CD4-positive, alpha-beta T cell treated with Interleukin-4 for 4 hours (primary cell): ENCODE measurements around the gene RHOH.
A peak's percentile ranks its signal among the peaks of the same experiment; 100 is the strongest.

Experiments used
- DNase-seq: peaks from one replicate; pipeline ENCODE4 v3.0.0-alpha.2; 2020

The RHOH gene

DNA sequence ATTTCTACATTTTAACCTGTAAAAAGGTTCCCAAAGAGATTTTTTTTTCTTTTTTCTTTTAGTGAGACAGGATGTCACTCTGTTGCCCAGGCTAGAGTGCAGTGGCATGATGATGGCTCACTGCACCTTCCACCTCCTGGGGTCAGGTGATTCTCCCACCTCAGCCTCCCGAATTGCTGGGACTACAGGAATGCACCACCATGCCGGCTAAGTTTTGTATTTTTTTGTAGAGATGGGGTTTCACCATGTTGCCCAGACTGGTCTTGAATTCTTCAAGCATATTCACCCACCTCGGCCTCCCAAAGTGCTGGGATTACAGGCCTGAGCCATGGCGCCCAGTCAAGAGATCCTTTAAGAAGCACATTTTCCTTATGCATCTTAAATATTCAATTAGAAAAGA lies 12.6 kb downstream of the RHOH start:
- no peak for DNase-seq

DNA sequence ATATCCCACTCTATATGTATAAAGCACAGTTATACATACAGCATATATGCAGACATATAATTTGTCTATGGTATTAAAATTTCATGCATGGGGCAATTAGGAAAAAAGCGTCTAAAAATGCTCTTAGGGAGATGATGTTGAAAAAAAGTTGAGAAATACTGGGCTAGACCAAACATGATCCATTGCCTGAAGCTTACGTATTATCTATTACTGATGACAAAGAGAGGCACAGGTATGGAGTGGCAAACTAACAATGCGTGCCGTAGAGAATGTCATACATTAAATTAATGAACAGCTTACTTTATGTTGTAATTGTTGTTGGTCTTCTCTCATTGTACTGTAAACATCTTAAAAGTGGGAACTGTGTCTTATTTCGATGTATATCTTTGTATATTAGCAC lies 13.9 kb downstream of the RHOH start:
- no peak for DNase-seq

GRCh38 chr4:40211224-40212185 lies 14.7 kb downstream of the RHOH start:
- DNase-seq = peak; percentile 50

DNA sequence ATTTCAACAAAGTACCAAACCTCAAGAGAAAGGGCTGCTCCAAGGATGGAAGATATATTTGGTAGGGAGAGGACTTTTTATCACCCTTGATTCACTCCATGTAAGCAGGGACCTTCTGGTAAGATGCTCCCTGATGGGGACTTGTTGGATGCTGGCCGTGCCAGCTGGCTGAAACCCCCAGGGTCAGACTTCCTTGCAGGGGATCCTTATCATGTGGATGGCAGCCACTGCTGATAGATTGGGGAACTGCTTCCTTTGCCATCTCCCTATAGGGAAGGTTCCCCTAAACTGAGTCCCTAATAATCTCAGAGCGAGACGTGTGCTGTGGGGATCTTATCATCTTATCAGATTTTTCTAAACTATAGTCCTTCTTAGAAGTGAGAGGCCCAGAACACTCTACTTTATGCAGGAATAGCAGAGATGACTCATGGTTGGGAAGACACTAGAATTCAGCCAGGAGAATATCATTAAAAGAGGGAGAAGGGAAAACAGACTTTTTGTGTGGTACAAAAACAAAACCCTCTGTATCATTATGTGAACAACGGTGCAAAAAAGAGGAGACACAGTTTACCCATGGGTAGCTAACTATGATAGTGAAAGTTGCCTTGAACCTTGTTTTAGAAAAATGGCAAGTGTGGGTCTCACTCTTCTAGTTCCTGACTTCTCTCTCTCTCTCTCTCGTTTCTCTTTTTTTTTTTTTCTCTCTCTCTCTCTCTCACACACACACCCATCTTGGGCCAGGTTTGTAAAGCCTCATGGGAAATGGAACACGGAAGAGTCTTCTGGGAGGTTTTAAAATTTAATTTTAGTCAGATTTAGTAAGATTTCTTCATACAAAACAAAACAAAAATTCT lies 16.1 kb downstream of the RHOH start:
- DNase-seq = no peak

GRCh38 chr4:40214038-40214437 lies 17.2 kb downstream of the RHOH start:
- DNase-seq = peak; percentile 77

DNA sequence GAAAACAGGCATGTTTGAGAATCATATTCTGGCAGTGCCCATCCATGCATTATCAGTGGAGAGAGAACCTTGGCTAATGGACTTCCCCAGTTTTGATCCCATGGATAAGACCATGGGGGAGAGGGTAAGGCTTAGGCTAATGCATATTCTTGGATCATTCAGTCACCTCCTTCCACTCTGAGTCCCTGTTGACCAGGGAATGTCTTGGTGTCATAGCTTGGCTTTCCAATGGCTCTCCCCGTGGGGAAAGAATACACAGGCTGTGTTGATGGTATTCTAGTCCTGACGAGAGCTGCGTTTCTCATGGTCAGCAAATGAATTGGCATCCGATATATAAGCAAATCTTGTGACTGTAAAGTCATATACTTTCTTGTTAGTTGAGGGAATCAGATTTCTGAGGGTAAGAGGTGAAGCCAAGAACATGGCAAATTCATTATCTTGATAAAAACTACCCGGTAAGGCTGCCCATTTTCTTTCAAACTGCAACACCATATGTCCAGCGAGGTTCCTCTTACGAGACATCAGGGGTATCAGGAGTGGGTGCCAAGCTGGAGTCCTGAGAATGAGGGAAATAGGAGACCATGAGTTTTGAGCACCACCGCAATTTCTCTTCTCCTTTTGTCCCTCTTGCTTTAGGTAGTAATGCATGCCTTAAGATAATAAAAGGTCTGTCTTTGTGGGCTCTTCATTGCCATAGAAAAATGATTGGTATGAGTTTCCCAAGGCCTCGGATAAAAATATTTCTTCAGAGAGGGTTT lies 18.0 kb downstream of the RHOH start:
- DNase-seq = no peak

GRCh38 chr4:40216622-40217366 lies 20.0 kb downstream of the RHOH start:
- DNase-seq = no peak

DNA sequence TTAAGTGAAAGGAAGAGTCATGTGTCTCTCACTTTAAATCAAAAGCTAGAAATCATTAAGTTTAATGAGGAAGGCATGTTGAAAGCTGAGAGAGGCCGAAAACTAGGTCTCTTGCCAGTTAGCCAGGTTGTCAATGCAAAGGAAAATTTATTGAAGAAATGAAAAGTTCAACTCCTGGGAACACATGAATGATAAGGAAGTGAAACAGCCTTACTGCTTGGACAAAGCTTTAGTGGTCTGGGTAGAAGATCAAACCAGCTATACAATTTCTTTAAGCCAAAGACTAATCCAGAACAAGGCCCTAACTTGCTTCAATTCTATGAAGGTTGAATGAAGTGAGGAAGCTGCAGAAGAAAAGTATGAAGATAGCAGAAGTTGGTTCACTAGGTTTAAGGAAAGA lies 24.9 kb downstream of the RHOH start:
- DNase-seq = no peak

DNA sequence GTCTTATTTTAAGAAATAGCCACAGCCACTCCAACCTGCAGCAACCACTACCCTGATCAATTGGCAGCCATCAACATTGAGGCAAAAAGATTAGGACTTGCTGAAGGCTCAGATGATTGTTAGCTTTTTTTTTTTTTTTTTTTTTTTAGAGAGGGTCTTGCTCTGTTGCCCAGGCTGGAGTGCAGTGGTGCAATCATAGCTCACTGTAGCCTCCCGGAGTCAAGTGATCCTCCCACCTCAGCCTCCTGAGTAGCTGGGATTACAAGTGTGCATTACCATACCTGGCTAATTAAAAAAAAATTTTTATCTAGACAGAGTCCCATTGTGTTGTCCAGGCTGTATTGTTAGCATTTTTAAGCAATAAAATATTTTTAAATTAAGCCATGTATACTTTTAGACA lies 26.5 kb downstream of the RHOH start:
- no peak for DNase-seq

DNA sequence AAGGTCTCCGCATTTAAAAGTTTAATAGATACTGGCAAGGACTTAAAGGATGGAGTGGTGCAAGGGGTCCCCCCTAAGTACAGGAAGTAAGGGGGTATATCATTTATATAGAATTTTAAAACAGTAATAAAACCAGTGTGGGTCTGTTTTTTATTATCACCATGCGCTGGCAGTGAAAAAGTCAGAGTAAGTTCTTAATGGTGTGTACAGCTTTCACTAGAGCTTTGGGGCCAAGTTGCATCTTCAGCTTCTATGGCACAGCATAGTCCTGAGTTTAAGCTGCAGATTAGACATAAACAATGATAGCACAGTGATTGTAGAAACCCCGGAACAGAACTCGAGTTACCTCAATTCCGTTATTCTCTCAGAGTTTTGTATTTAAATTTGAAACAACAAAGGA lies 27.6 kb downstream of the RHOH start:
- DNase-seq = no peak

- no peak for DNase-seq
Measured at GRCh38 chr4:40225497-40225896, 28.7 kb downstream of the RHOH start.

- DNase-seq = peak; percentile 63
Measured at GRCh38 chr4:40227284-40227683, 30.5 kb downstream of the RHOH start.

DNA sequence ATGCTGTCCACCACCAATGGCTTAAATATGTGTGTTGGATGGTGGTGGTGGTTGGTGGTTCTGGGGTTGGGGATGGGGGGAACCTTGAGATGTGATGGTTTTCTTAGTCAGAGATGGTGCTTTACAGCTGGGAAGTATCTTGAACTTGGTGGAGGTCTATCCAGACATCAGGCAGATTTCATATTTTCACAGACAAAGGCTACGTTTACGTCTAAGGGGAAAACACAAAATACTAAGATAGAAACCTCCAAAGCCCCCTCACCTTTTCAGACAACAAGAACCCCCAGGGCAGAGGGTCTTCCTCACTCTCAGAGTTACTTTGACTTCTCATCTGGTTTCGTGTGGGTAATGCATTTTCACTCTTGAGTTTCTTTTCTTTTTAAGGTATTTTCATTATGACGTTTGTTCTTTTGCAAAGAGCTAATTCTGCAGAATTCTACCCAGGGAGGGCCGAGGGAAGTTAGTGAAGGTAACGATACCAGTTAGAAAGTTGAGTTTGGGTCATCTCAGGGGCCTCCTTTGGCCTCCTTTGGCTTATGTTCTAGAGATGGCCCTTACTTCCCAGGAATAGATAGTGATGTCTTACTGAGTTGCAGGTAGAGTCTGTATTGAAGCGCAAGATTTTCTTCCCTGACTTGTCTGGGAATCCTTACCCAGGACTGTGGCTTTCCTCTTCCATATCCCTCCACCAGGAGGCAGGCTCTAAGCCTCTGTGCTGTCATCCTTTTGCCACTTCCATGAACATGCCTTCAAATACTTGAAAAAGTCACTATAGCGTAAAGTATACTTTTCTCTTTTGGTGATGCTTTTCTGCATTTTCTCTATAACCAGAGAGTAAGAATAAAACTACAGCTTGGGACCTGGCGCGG lies 31.9 kb downstream of the RHOH start:
- peak; percentile 56 for DNase-seq

DNA sequence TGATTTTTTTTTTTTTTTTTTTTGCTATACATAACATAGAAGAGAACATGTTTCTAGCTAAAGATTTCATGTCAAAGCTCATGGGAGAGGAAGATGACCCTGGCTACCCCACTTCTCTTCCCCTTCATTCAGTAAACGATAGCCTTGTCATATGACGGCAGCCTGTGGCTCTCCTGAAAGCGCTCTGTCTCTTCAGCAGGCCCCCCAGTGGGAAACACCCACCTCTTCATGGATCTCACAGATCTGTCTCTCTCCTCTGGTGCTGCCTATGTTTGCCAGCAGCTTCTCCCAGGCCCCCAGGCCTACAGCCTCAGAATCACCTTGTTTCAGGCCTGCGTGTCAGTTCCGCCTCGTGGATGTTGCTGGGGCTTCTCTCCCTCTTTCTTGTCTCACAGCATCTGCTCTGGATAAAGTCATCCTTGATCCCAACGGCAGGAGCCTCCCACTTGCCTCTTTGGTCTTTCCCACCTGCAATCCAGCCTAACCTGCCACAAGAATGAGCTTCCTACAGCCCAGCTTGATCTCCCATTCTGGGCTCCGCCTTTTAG lies 34.6 kb downstream of the RHOH start:
- DNase-seq = no peak

DNA sequence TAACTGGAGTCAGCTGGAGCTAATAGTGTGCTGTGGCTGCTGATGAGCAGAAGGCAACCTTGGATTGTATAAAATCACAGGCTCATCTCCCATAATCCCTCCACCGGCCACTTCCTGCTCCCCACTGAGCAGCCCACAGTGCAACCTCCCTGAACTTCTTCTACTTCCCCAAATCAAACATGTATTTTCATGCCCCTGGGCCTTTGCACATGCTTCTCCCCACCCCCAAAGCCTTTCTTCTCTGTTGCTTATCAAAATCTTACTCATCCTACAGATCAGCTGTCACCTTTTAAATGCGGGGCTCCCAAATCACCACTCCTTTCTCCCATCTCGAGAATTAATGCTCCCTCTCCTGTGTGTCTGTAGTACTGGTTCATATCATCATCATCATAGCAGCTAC lies 35.8 kb downstream of the RHOH start:
- no peak for DNase-seq

DNA sequence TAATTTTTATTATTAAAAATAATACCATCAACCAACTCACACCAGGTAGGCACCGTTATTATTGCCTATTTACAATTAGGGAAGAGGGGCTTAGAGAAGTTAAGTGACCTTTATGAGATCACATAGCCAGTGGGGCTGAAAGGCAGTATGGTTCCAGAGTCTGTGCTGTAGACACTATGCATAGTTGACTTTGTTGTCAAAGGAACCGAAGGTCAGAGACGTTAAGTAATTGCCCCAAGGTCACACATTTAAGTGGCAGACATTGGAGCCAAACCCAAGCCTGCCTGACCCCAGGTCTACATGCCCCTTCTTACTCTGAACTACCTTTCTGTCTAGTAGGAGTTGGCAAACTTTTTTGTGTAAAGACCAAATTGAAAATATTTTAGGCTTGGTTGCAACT lies 36.4 kb downstream of the RHOH start:
- DNase-seq = no peak

DNA sequence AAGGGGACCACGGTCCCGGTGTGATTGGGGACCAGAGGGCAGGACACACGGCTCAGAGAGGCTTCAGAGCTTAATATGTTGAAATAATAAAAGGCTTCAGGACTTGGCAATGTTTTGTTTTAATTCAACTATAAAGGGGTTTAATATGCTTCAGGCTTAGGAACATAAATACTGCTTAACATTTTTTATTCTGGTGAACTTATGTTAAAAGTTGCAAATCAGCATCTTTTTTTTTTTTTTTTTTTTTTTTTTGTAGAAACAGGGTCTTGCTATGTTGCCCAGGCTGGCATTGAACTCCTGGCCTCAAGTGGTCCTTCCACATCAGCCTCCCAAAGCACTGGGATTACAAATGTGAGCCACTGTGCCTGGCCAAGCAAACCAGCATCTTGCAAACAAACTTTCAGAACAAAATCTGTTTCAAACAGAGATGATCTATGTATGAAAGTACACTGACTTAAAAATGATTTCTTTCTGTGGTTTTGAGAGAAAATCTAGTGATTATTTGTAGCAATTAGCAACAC lies 37.7 kb downstream of the RHOH start:
- DNase-seq = no peak

DNA sequence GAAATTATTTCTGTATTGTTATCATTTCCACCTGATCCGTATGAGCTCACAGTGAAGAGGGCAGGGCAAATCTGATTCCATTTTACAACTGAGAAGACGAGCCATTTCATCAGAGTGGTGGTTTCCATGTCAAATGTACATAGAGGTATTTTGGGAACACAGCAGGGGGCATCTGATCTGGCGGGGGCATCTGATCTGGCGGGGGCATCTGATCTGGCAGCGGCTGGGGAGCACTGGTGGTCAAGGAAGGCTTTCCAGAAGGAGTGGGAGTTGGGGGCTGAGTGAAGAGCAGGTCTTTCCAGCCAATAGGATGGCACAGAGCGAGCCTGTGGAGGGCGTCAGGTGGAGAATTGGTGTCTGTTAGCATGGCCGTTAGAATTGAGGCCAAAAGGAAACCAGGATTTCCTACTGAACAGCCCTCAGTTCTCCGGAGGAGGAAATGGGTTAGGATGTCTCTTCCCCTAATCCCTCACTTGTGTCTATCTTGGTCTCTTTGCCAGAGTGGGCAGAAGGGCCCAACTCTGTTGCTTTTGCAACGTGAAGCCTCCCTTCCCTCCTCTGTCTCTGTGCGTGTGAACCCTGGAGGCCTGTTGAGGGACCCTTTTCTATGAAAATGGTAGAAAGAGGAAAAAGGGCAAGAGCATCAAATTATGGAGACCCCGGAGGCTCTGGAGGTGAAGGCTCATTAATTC lies 41.3 kb downstream of the RHOH start:
- no peak for DNase-seq

DNA sequence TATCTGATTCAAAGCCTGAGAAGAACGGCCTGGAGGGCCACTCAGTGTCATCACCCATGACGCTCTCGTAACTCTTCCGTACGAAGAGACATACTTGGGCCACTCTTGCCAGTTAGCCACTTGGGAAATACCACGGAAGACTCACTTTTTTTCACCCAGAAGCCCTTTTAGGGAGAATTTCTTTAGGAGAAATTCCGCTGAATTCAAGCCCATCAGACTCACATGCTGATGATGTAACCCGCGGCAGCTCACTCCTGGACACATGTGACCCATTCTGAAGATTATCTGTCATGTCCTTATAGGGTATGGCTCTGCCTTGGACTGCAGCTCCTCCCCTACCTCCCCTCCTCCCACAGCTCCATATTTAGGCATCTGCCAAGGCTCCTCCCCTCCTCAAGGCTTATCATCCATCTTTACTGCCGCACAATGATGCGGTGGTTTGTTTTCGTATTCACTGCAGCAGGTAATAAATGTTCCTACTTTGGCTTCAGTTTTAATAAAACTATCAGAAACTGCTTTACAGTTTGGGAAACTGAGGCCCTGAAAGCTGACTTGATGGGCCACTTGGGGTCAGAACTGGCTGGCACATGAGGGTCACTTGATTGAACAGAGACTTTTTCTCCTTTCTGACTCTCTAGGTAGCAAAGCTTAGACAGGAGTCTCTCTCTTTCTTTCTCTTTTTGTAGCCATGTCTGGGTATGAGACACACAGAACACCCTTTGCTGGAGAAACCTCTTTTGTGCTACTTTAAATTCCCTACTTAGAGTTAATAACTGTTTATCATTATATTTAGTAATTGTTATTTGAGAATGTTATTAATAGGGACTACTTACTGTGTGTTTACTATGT lies 42.1 kb downstream of the RHOH start:
- DNase-seq = peak; percentile 89
